ENCODE results near the gene HERC2.
A peak's percentile ranks its signal among the peaks of the same experiment; 100 is the strongest.

HERC2 gene

GRCh38 chr15:28096670-28097431, 225.1 kb downstream of the HERC2 start:
- no peak for DNase-seq (ENCODE audit: low read depth)

- DNase-seq (ENCODE audit: low read depth): no peak
These were observed 225.6 kb downstream of the HERC2 start for GRCh38 chr15:28096411-28096669.

- DNase-seq (ENCODE audit: low read depth): no peak
These were observed 227.1 kb downstream of the HERC2 start for GRCh38 chr15:28094732-28095521.

GRCh38 chr15:28093752-28094535, 228.0 kb downstream of the HERC2 start:
- no peak for DNase-seq (ENCODE audit: low read depth)

- no peak for DNase-seq (ENCODE audit: low read depth)
These were observed 230.7 kb downstream of the HERC2 start for GRCh38 chr15:28091313-28091712.

GRCh38 chr15:28086175-28086703, 235.7 kb downstream of the HERC2 start:
- peak; percentile 34 for DNase-seq (ENCODE audit: low read depth)

GRCh38 chr15:28085489-28086174, 236.3 kb downstream of the HERC2 start:
- DNase-seq (ENCODE audit: low read depth): no peak

- DNase-seq (ENCODE audit: low read depth): no peak
These were observed 237.4 kb downstream of the HERC2 start for GRCh38 chr15:28084547-28084946.

GRCh38 chr15:28082891-28083684, 238.9 kb downstream of the HERC2 start:
- DNase-seq (ENCODE audit: low read depth): no peak

GRCh38 chr15:28081594-28081993, 240.4 kb downstream of the HERC2 start:
- DNase-seq (ENCODE audit: low read depth): no peak

GRCh38 chr15:28080386-28080785, 241.6 kb downstream of the HERC2 start:
- DNase-seq (ENCODE audit: low read depth): no peak

- no peak for DNase-seq (ENCODE audit: low read depth)
These were observed 242.5 kb downstream of the HERC2 start for GRCh38 chr15:28079313-28079969.

- DNase-seq (ENCODE audit: low read depth): no peak
These were observed 243.7 kb downstream of the HERC2 start for GRCh38 chr15:28078191-28078719.

- no peak for DNase-seq (ENCODE audit: low read depth)
These were observed 246.4 kb downstream of the HERC2 start for GRCh38 chr15:28075573-28075972.

- no peak for DNase-seq (ENCODE audit: low read depth)
These were observed 253.0 kb downstream of the HERC2 start for GRCh38 chr15:28068930-28069329.

GRCh38 chr15:28066231-28066630, 255.7 kb downstream of the HERC2 start:
- DNase-seq (ENCODE audit: low read depth): no peak
